Endothelial cell of umbilical vein (primary cell): ENCODE data around the gene TUBB4B. TPM values are rescaled to one million over a fixed set of nuclear protein-coding genes. Genes with fewer than 3 reads are reported as not detected.
A peak's percentile ranks its signal among the peaks of the same experiment; 100 is the strongest.

ENCODE experiments used
- BruUV-seq: library from RNA; stranded (reverse); fragments of 400-500 nt; replicated peaks from 2 replicates; lab custom pipeline; 2021; lab: Mats Ljungman, UMichigan
- CTCF ChIA-PET: fragments of 300-600, 350-600 bp; sonication (Branson Sonifier 250); formaldehyde crosslinking; loops from one replicate; lab custom pipeline; 2021; ENCODE audit warnings: antibody characterized with exemption, inconsistent platforms; lab: Charles Lee
- POLR2A ChIA-PET: fragments of 300-600, 350-600 bp; sonication (Branson Sonifier 250); formaldehyde crosslinking; loops from one replicate; lab custom pipeline; 2021; ENCODE audit warnings: antibody characterized with exemption, inconsistent platforms; lab: Charles Lee
- DNase-seq: peaks from one replicate; pipeline ENCODE4 v3.0.0-alpha.2; 2011; ENCODE audit warnings: low read depth, low spot score
- FAIRE-seq: peaks from 2 replicates; lab custom pipeline; 2011; peaks lifted over from hg19 to GRCh38; lab: Jason Lieb, UNC
- H2AFZ ChIP-seq: 2 replicates; pipeline ENCODE4 v1.6.0; 2012; ENCODE audit warnings: low read depth, low read length, control low read depth, inconsistent platforms
- H3K27ac ChIP-seq: 2 replicates; pipeline ENCODE4 v1.5.1; 2011; ENCODE audit warnings: low read depth, mild to moderate bottlenecking, control low read depth, low read length, moderate library complexity; ENCODE audit not compliant: insufficient read depth
- H3K27me3 ChIP-seq, 2 experiments: 2 replicates each; pipeline versions ENCODE4 v1.6.0 to v1.6.1; 2011; ENCODE audit warnings: low read length in 2 of 2, mixed read lengths in 1 of 2; ENCODE audit not compliant: control insufficient read depth in 2 of 2, insufficient read depth in 2 of 2
- H3K36me3 ChIP-seq, 2 experiments: 2 replicates in 1 of 2; 3 replicates in 1 of 2; pipeline ENCODE4 v1.5.1; 2011; ENCODE audit warnings: low read length in 2 of 2, mild to moderate bottlenecking in 1 of 2, moderate library complexity in 1 of 2; ENCODE audit not compliant: control insufficient read depth in 2 of 2, insufficient read depth in 2 of 2; ENCODE audit errors: extremely low read depth in 1 of 2
- H3K4me1 ChIP-seq: 3 replicates; pipeline ENCODE4 v1.5.1; 2011; ENCODE audit warnings: mild to moderate bottlenecking, low read length; ENCODE audit not compliant: control insufficient read depth, insufficient read depth; ENCODE audit errors: extremely low read depth
- H3K4me2 ChIP-seq: 2 replicates; pipeline ENCODE4 v1.6.1; 2011; ENCODE audit warnings: low read length, control low read depth, mixed read lengths; ENCODE audit not compliant: insufficient read depth
- H3K4me3 ChIP-seq, 3 experiments: fragments of 200-600 bp in 1 of 3; sonication (generic), shearing (Covaris generic) in 1 of 3; replicated peaks in 1 of 3; 2 replicates each; pipeline ENCODE4 v1.5.1; 2011 to 2016; ENCODE audit warnings: control low read depth in 3 of 3, low read length in 3 of 3, mild to moderate bottlenecking in 2 of 3, inconsistent platforms in 1 of 3, low read depth in 1 of 3, moderate library complexity in 1 of 3; ENCODE audit not compliant: insufficient read depth in 1 of 3
- H3K79me2 ChIP-seq: 2 replicates; pipeline ENCODE4 v1.6.0; 2012; ENCODE audit warnings: low read length, inconsistent platforms; ENCODE audit not compliant: control insufficient read depth, insufficient read depth
- H3K9ac ChIP-seq: replicated peaks from 2 replicates; pipeline ENCODE3; 2011; ENCODE audit warnings: low read length, control low read depth; ENCODE audit not compliant: insufficient read depth; ENCODE audit errors: extremely low read depth
- H3K9me1 ChIP-seq: replicated peaks from 3 replicates; pipeline ENCODE4 v1.6.0; 2011; ENCODE audit warnings: mild to moderate bottlenecking, low read length; ENCODE audit not compliant: control insufficient read depth, insufficient read depth; ENCODE audit errors: extremely low read depth
- H3K9me3 ChIP-seq: replicated peaks from 2 replicates; pipeline ENCODE4 v1.5.1; 2012; ENCODE audit warnings: low read length, inconsistent platforms; ENCODE audit not compliant: control insufficient read depth, insufficient read depth
- H4K20me1 ChIP-seq: replicated peaks from 2 replicates; pipeline ENCODE3; 2011; ENCODE audit warnings: mild to moderate bottlenecking, low read length; ENCODE audit not compliant: control insufficient read depth, insufficient read depth; ENCODE audit errors: extremely low read depth
- EZH2 ChIP-seq: IDR thresholded peaks from 2 replicates; pipeline ENCODE4 v1.6.1; 2012; ENCODE audit warnings: borderline replicate concordance, low read depth, mild to moderate bottlenecking, moderate library complexity, low read length, inconsistent platforms; ENCODE audit not compliant: severe bottlenecking
- FOS ChIP-seq: IDR thresholded peaks from 2 replicates; pipeline ENCODE4 v1.6.1; 2011; ENCODE audit warnings: mild to moderate bottlenecking, low read length, moderate library complexity, borderline replicate concordance; ENCODE audit not compliant: insufficient read depth
- GATA2 ChIP-seq: IDR thresholded peaks from 2 replicates; pipeline ENCODE4 v1.7.0; 2011; ENCODE audit warnings: low read depth, mild to moderate bottlenecking, moderate library complexity, mixed read lengths, low read length; ENCODE audit not compliant: insufficient read length, insufficient read depth
- JUN ChIP-seq: IDR thresholded peaks from 2 replicates; pipeline ENCODE4 v1.6.1; 2011; ENCODE audit warnings: borderline replicate concordance, low read depth; ENCODE audit not compliant: insufficient read length, insufficient read depth
- MYC ChIP-seq: IDR thresholded peaks from one replicate; pipeline ENCODE4 v1.6.1; 2011; ENCODE audit warnings: mild to moderate bottlenecking, low read depth, low read length
- POLR2A ChIP-seq: IDR thresholded peaks from 2 replicates; pipeline ENCODE4 v1.6.1; 2012; ENCODE audit warnings: low read depth, mild to moderate bottlenecking, control low read depth, low read length
- POLR2AphosphoS5 ChIP-seq: IDR thresholded peaks from 2 replicates; pipeline ENCODE4 v1.6.1; 2012; ENCODE audit warnings: low read depth, mild to moderate bottlenecking, control low read depth, low read length, moderate library complexity; ENCODE audit not compliant: insufficient read depth
- dilution Hi-C: fragments of 300-500 bp; cut with MboI; formaldehyde crosslinking; loops from one replicate; pipeline ENCODE4 v1.15.0; 2019; ENCODE audit warnings: low sequenced_read_pairs; ENCODE audit not compliant: extremely low pct_ligation_motif_present
- intact Hi-C: fragments of 100-400 bp; cut with micrococcal nuclease; formaldehyde crosslinking; loops from one replicate; pipeline ENCODE4 v1.10.0; 2022
- polyA plus RNA-seq, 4 experiments: library from polyadenylated mRNA; depleted of rRNA in 3 of 4; stranded (reverse) in 3 of 4; unstranded in 1 of 4; fragments of >200 nt; gene quantifications; 2 replicates each; pipeline versions ENCODE4 v1.2.1 to v1.2.3, GENCODE V29; 2011 to 2012; ENCODE audit warnings: missing spikeins in 1 of 4
- total RNA-seq: library from RNA; stranded (reverse); gene quantifications from 2 replicates; pipeline ENCODE4 v1.2.3, GENCODE V29; 2021
- TF ChIP-seq, protein P1 (sequence below), 2 donors: IDR thresholded peaks; 1 replicate in 1 of 2; 2 replicates in 1 of 2; pipeline ENCODE4 v1.5.1; 2011; ENCODE audit warnings: low read length in 2 of 2, mild to moderate bottlenecking in 2 of 2, moderate library complexity in 2 of 2, control low read depth in 1 of 2, inconsistent platforms in 1 of 2, low read depth in 1 of 2; ENCODE audit not compliant: insufficient read depth in 1 of 2; ENCODE audit errors: extremely low read depth in 1 of 2
- TF ChIP-seq, protein P2 (sequence below): IDR thresholded peaks from 2 replicates; pipeline ENCODE4 v1.6.1; 2011; ENCODE audit not compliant: insufficient read depth, insufficient read length

TUBB4B gene
- total and polyA plus RNA-seq, 2 donors (not counting 3 experiments of a cell fraction or from before 2014, with no cell fraction given), result 418 to 558 TPM

DNA sequence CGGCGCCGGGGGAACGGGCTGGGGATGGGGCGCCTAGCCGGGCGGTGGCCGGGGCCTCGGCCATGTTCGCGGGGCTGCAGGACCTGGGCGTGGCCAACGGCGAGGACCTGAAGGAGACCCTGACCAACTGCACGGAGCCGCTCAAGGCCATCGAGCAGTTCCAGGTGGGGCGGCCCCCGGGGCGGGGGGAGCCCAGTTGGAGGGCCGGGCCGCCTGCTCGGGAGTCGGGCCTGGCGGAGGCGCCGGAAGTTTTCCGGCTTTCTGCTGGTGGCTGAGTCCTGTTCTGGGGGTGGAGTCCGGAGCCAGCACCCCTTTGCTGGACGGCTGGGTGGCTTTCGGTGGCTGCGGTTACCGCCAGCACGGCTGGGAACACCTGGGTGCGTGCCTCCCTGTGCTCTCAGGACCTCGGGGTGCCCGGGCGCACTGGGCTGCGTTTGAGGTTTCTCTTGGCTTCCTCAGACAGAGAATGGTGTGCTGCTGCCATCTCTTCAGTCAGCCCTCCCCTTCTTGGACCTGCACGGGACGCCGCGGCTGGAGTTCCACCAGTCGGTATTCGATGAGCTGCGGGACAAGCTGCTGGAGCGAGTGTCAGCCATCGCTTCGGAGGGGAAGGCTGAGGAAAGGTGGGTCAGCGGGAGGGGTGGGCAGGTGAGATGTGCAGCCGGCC, 14.5 kb downstream of the TUBB4B start:
- no peaks in the 10 kb centered on the region for H4K20me1 ChIP-seq
- peak overlapping the region; percentile 56 for H2AFZ ChIP-seq
- peaks cover 14% of the 10 kb centered on the region for H3K4me1 ChIP-seq
- TF ChIP-seq POLR2A (no peak), EZH2 (no peak), JUN (no peak), GATA2 (no peak), FOS (no peak), MYC (no peak), POLR2AphosphoS5 (no peak)
- TF ChIP-seq, protein P1, sequence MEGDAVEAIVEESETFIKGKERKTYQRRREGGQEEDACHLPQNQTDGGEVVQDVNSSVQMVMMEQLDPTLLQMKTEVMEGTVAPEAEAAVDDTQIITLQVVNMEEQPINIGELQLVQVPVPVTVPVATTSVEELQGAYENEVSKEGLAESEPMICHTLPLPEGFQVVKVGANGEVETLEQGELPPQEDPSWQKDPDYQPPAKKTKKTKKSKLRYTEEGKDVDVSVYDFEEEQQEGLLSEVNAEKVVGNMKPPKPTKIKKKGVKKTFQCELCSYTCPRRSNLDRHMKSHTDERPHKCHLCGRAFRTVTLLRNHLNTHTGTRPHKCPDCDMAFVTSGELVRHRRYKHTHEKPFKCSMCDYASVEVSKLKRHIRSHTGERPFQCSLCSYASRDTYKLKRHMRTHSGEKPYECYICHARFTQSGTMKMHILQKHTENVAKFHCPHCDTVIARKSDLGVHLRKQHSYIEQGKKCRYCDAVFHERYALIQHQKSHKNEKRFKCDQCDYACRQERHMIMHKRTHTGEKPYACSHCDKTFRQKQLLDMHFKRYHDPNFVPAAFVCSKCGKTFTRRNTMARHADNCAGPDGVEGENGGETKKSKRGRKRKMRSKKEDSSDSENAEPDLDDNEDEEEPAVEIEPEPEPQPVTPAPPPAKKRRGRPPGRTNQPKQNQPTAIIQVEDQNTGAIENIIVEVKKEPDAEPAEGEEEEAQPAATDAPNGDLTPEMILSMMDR (IDR thresholded peaks at IDR 0.05; ENCODE audit: extremely low read depth in 1 of 2, insufficient read depth in 1 of 2, low read depth in 1 of 2, low read length in 2 of 2), result no peak
- TF ChIP-seq, protein P2, sequence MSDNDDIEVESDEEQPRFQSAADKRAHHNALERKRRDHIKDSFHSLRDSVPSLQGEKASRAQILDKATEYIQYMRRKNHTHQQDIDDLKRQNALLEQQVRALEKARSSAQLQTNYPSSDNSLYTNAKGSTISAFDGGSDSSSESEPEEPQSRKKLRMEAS, result no peak
- H3K27me3 ChIP-seq, result no peaks in the 10 kb centered on the region
- dilution Hi-C loops, result no loop called here
- H3K36me3 ChIP-seq, result peaks cover 2 to 5% of the 10 kb centered on the region in 2 experiments
- intact Hi-C loops, result loop anchor here (1.0 to 2.0 kb wide), 3 partner anchors 13 to 22 kb away; partner anchors contain the start of gene TOR4A
- DNase-seq (peak; percentile 38), FAIRE-seq (peak; percentile 42)
- peak overlapping the region; percentile 12 to 94 (median 41) for H3K4me3 ChIP-seq
- no TSS peak for BruUV-seq
- no peaks in the 10 kb centered on the region for H3K9me3 ChIP-seq
- H3K79me2 ChIP-seq, result peaks cover 18% of the 10 kb centered on the region
- CTCF ChIA-PET, result interaction anchor here (1.2 to 4.4 kb wide), 6 partner anchors 11 to 168 kb away, joined by 3 to 31 read pairs (median 6); partner anchors contain the start of genes EXD3, NOXA1, TOR4A and TUBB4B
- no peak overlapping the region for H3K27ac ChIP-seq
- peak overlapping the region; percentile 65 for H3K9ac ChIP-seq
- POLR2A ChIA-PET, result interaction anchor here (1.0 to 4.9 kb wide), 3 partner anchors 13 to 15 kb away, joined by 3 to 66 read pairs (median 14); partner anchors contain the start of gene TUBB4B
- H3K4me2 ChIP-seq, result peak overlapping the region; percentile 71
- H3K9me1 ChIP-seq, result no peaks in the 10 kb centered on the region
